SKM-1 treated with dmso at 0.1 percent for 144 hours (cell line): Measurements from ENCODE around the gene EIF2S3B.
"Not testable (repeated sequence)": the region's sequence is repeated elsewhere in the genome, so short reads cannot be mapped to it uniquely, and the experiment has no call there.

ENCODE experiments used
- DNase-seq: peaks from one replicate; lab custom pipeline; 2025; ENCODE audit not compliant: unreplicated experiment; lab: John Stamatoyannopoulos, UW

Gene EIF2S3B

GRCh38 chr12:10505620-10506019 lies at the start of gene EIF2S3B:
Gene EIF2S3B (plus strand): TSS chr12:10505890. CDS start chr12:10505903, 13 bp downstream.
- DNase-seq, result no peak

GRCh38 chr12:10456856-10457255 lies 48.8 kb upstream of the EIF2S3B start:
- DNase-seq, result no peak

GRCh38 chr12:10457760-10458159 lies 47.9 kb upstream of the EIF2S3B start:
- no peak for DNase-seq

GRCh38 chr12:10466311-10466710 lies 39.4 kb upstream of the EIF2S3B start:
- DNase-seq, result no peak

- DNase-seq, result no peak
Measured at GRCh38 chr12:10469701-10470100, 36.0 kb upstream of the EIF2S3B start.

GRCh38 chr12:10472808-10473207 lies 32.9 kb upstream of the EIF2S3B start:
- DNase-seq, result not testable (repeated sequence)

GRCh38 chr12:10481901-10482300 lies 23.8 kb upstream of the EIF2S3B start:
- not testable (repeated sequence) for DNase-seq

GRCh38 chr12:10487328-10487727 lies 18.4 kb upstream of the EIF2S3B start:
- not testable (repeated sequence) for DNase-seq

- no peak for DNase-seq
Measured at GRCh38 chr12:10491766-10492165, 13.9 kb upstream of the EIF2S3B start.

- no peak for DNase-seq
Measured at GRCh38 chr12:10497602-10498001, 8.1 kb upstream of the EIF2S3B start.

GRCh38 chr12:10498042-10498441 lies 7.6 kb upstream of the EIF2S3B start:
- DNase-seq, result no peak

GRCh38 chr12:10501030-10501429 lies 4.7 kb upstream of the EIF2S3B start:
- DNase-seq, result no peak

GRCh38 chr12:10503460-10503859 lies 2.2 kb upstream of the EIF2S3B start:
- no peak for DNase-seq

- no peak for DNase-seq
Measured at GRCh38 chr12:10511756-10512355, 6.2 kb downstream of the EIF2S3B start.

GRCh38 chr12:10512798-10513197 lies 7.1 kb downstream of the EIF2S3B start:
- no peak for DNase-seq

GRCh38 chr12:10521555-10521954 lies 15.9 kb downstream of the EIF2S3B start:
- no peak for DNase-seq

GRCh38 chr12:10528174-10528953 lies 22.7 kb downstream of the EIF2S3B start:
- DNase-seq, result no peak

GRCh38 chr12:10529603-10530002 lies 23.9 kb downstream of the EIF2S3B start:
- no peak for DNase-seq

GRCh38 chr12:10537721-10538120 lies 32.0 kb downstream of the EIF2S3B start:
- no peak for DNase-seq

- DNase-seq, result no peak
Measured at GRCh38 chr12:10540776-10541205, 35.1 kb downstream of the EIF2S3B start.

- DNase-seq, result no peak
Measured at GRCh38 chr12:10543499-10543898, 37.8 kb downstream of the EIF2S3B start.

- DNase-seq, result no peak
Measured at GRCh38 chr12:10551375-10551774, 45.7 kb downstream of the EIF2S3B start.

- DNase-seq, result no peak
Measured at GRCh38 chr12:10553148-10553547, 47.5 kb downstream of the EIF2S3B start.
